HCT116 (cell line): ENCODE results near the gene ZDHHC22. TPM values are rescaled to one million over a fixed set of nuclear protein-coding genes. Genes with fewer than 3 reads are reported as not detected.

Experiments used
- ATAC-seq: fragments of 200-7000 bp; cut with Tn5 transposase; 2 replicates; pipeline ENCODE4 v1.9.1; 2020; ENCODE audit warnings: mild to moderate bottlenecking, moderate library complexity
- BruUV-seq: library from RNA; stranded (reverse); fragments of 400-500 nt; replicated peaks from 2 replicates; lab custom pipeline; 2021; lab: Mats Ljungman, UMichigan
- CTCF ChIA-PET: fragments of 300-600 bp; sonication (Branson Sonifier 250); formaldehyde crosslinking; loops from one replicate; lab custom pipeline; 2021; ENCODE audit warnings: antibody characterized with exemption; lab: Charles Lee
- POLR2A ChIA-PET: fragments of 300-600, 350-600 bp; sonication (Branson Sonifier 250); formaldehyde crosslinking; loops from one replicate; lab custom pipeline; 2021; ENCODE audit warnings: antibody characterized with exemption; lab: Charles Lee
- RAD21 ChIA-PET, 2 experiments: fragments of 300-600 bp; sonication (Branson Sonifier 250); formaldehyde crosslinking; loops; one replicate each; lab custom pipeline; 2023; ENCODE audit warnings: low total read pairs in 2 of 2; ENCODE audit not compliant: uncharacterized antibody in 2 of 2, unreplicated experiment in 2 of 2, low non-redundant PET in 1 of 2; lab: Charles Lee
- DNase-seq: peaks from one replicate; pipeline ENCODE4 v3.0.0-alpha.2; 2010; ENCODE audit warnings: low read depth, low spot score
- H2AFZ ChIP-seq: fragments of 200-600 bp; shearing (Covaris generic), sonication (generic); 2 replicates; pipeline ENCODE4 v1.6.1; 2017; ENCODE audit warnings: low read depth, mixed run types, mixed read lengths, antibody characterized with exemption, low read length; ENCODE audit not compliant: poor library complexity, severe bottlenecking
- H3K27ac ChIP-seq: 2 replicates; pipeline ENCODE4 v1.5.1; 2012; ENCODE audit warnings: low read depth, low read length
- H3K27me3 ChIP-seq: fragments of 200-600 bp; sonication (generic); 2 replicates; pipeline ENCODE4 v1.6.1; 2016; ENCODE audit warnings: mixed run types, low read length, mixed read lengths; ENCODE audit not compliant: insufficient read depth
- H3K36me3 ChIP-seq, 2 experiments: fragments of 200-500 bp in 1 of 2; fragments of 200-600 bp in 1 of 2; sonication (Bioruptor generic) in 1 of 2; sonication (generic) in 1 of 2; 2 replicates each; pipeline versions ENCODE4 v1.5.1 to v1.6.1; 2014 to 2016; ENCODE audit warnings: low read length in 2 of 2, inconsistent platforms in 1 of 2, mixed read lengths in 1 of 2, mixed run types in 1 of 2; ENCODE audit not compliant: insufficient read depth in 2 of 2, control insufficient read depth in 1 of 2
- H3K4me1 ChIP-seq, 2 experiments: fragments of 200-600 bp in 1 of 2; sonication (generic) in 1 of 2; 2 replicates each; pipeline versions ENCODE4 v1.5.1 to v1.6.1; 2012 to 2017; ENCODE audit warnings: low read length in 2 of 2, inconsistent platforms in 1 of 2, mild to moderate bottlenecking in 1 of 2, mixed read lengths in 1 of 2, mixed run types in 1 of 2, moderate library complexity in 1 of 2; ENCODE audit not compliant: insufficient read depth in 2 of 2, control insufficient read depth in 1 of 2
- H3K4me2 ChIP-seq: fragments of 200-600 bp; sonication (generic); 2 replicates; pipeline ENCODE4 v1.6.1; 2017; ENCODE audit warnings: mixed run types, low read length, mixed read lengths
- H3K4me3 ChIP-seq, 2 experiments: fragments of 200-600 bp in 1 of 2; sonication (generic) in 1 of 2; replicated peaks in 1 of 2; 2 replicates each; pipeline ENCODE4 v1.5.1; 2011 to 2016; ENCODE audit warnings: low read length in 2 of 2, control low read depth in 1 of 2, low read depth in 1 of 2, mild to moderate bottlenecking in 1 of 2, mixed read lengths in 1 of 2, mixed run types in 1 of 2
- H3K79me2 ChIP-seq: fragments of 200-600 bp; sonication (generic); 2 replicates; pipeline ENCODE4 v1.6.1; 2017; ENCODE audit warnings: mild to moderate bottlenecking, mixed run types, low read length, moderate library complexity, mixed read lengths; ENCODE audit not compliant: insufficient read depth
- H3K9ac ChIP-seq: fragments of 200-600 bp; sonication (generic); 2 replicates; pipeline ENCODE4 v1.6.1; 2016; ENCODE audit warnings: low read length, mixed read lengths
- H3K9me2 ChIP-seq: fragments of 200-600 bp; sonication (generic), shearing (Covaris generic); 2 replicates; pipeline ENCODE4 v1.6.1; 2017; ENCODE audit warnings: mixed run types, mild to moderate bottlenecking, moderate library complexity; ENCODE audit not compliant: insufficient read depth
- H3K9me3 ChIP-seq, 2 experiments: fragments of 200-500 bp in 1 of 2; fragments of 200-600 bp in 1 of 2; sonication (Bioruptor generic) in 1 of 2; sonication (generic) in 1 of 2; 2 replicates each; pipeline ENCODE4 v1.6.1; 2014 to 2017; ENCODE audit warnings: low read length in 2 of 2, mixed read lengths in 2 of 2, inconsistent platforms in 1 of 2, low read depth in 1 of 2, mild to moderate bottlenecking in 1 of 2, mixed run types in 1 of 2, moderate library complexity in 1 of 2; ENCODE audit not compliant: control insufficient read depth in 1 of 2, insufficient read depth in 1 of 2
- H4K20me1 ChIP-seq: fragments of 200-600 bp; sonication (generic), shearing (Covaris generic); 2 replicates; pipeline ENCODE4 v1.6.1; 2017; ENCODE audit warnings: mixed run types, mild to moderate bottlenecking, moderate library complexity; ENCODE audit not compliant: insufficient read depth
- EGR1 ChIP-seq: IDR thresholded peaks from 2 replicates; pipeline ENCODE4 v1.6.1; 2012; ENCODE audit warnings: low read depth
- EZH2 ChIP-seq: fragments of 200-600 bp; sonication (generic); IDR thresholded peaks from 2 replicates; pipeline ENCODE4 v1.6.1; 2017; ENCODE audit warnings: antibody characterized with exemption, mixed run types
- EZH2phosphoT487 ChIP-seq: fragments of 200-600 bp; IDR thresholded peaks from 2 replicates; pipeline ENCODE4 v1.6.1; 2018; ENCODE audit warnings: antibody characterized with exemption, borderline replicate concordance
- POLR2AphosphoS5 ChIP-seq: IDR thresholded peaks from 2 replicates; pipeline ENCODE4 v1.6.1; 2011; ENCODE audit warnings: mild to moderate bottlenecking, low read depth, low read length, moderate library complexity
- SIN3A ChIP-seq: IDR thresholded peaks from 2 replicates; pipeline ENCODE4 v1.6.1; 2012; ENCODE audit warnings: low read depth
- YY1 ChIP-seq: IDR thresholded peaks from 2 replicates; pipeline ENCODE4 v1.6.1; 2011; ENCODE audit warnings: low read length, low read depth, moderate library complexity, mild to moderate bottlenecking; ENCODE audit not compliant: insufficient replicate concordance; ENCODE audit errors: extremely low read depth
- ZBTB33 ChIP-seq: IDR thresholded peaks from 2 replicates; pipeline ENCODE4 v1.6.1; 2011; ENCODE audit warnings: mild to moderate bottlenecking, low read length, moderate library complexity; ENCODE audit not compliant: insufficient replicate concordance; ENCODE audit errors: extremely low read depth
- intact Hi-C: fragments of 100-400 bp; cut with micrococcal nuclease; formaldehyde crosslinking; loops from 2 replicates; pipeline ENCODE4 v1.10.0; 2022
- total RNA-seq: library from RNA; stranded (reverse); gene quantifications from one replicate; pipeline ENCODE4 v1.2.1, GENCODE V29; 2021; ENCODE audit not compliant: unreplicated experiment

The ZDHHC22 gene
- total RNA-seq, 1 experiment from 2014 or later: 0.10 TPM

- TF ChIP-seq EZH2phosphoT487 (no peak), ZBTB33 (no peak), YY1 (no peak), EZH2 (no peak), POLR2AphosphoS5 (no peak), SIN3A (no peak)
- TF ChIP-seq, all 23 proteins: peak for 0
These were observed 38.1 kb downstream of the ZDHHC22 start (continued) for GRCh38 chr14:77103475-77103874.

GRCh38 chr14:77102154-77102553, 39.4 kb downstream of the ZDHHC22 start:
- H3K79me2 ChIP-seq: peaks cover 53% of the 10 kb centered on the region

More at GRCh38 chr14:77102154-77102553, 39.4 kb downstream of the ZDHHC22 start:
- no peaks in the 10 kb centered on the region for H3K27me3 ChIP-seq
- no peak overlapping the region for H3K4me2 ChIP-seq
- H3K4me3 ChIP-seq: no peak overlapping the region
- CTCF ChIA-PET: interaction anchor here (0.7 kb wide), 1 partner anchor 38 kb away, joined by 5 read pairs; no protein-coding TSS in a partner anchor
- no peak overlapping the region for H3K27ac ChIP-seq
- RAD21 ChIA-PET: no interaction called here
- no peak overlapping the region for H2AFZ ChIP-seq
- DNase-seq (no peak), ATAC-seq (no peak)
- no peaks in the 10 kb centered on the region for H4K20me1 ChIP-seq
- POLR2A ChIA-PET: no interaction called here
- H3K36me3 ChIP-seq: peaks cover 6 to 7% of the 10 kb centered on the region in 2 experiments; a peak in 2 of 4 replicates
- TF ChIP-seq YY1 (no peak), EGR1 (no peak)
- H3K9me2 ChIP-seq: no peaks in the 10 kb centered on the region
- H3K9me3 ChIP-seq: no peaks in the 10 kb centered on the region
- intact Hi-C loops: no loop called here
- H3K4me1 ChIP-seq: peaks cover 13 to 17% of the 10 kb centered on the region in 2 experiments
- no TSS peak for BruUV-seq
- H3K9ac ChIP-seq: no peak overlapping the region
